Left ventricle myocardium inferior (tissue), 1 donor: Measurements from ENCODE around the gene WNT11. TPM values are rescaled to one million over a fixed set of nuclear protein-coding genes. Genes with fewer than 3 reads are reported as not detected.

Experiments
- DNase-seq: peaks from one replicate; pipeline ENCODE4 v3.0.0-alpha.2; 2020
- H3K27ac ChIP-seq: fragments of 200-600 bp; replicated peaks from 2 replicates; pipeline ENCODE4 v1.8.0; 2021
- H3K27me3 ChIP-seq: fragments of 200-600 bp; 2 replicates; pipeline ENCODE4 v1.8.0; 2021; ENCODE audit warnings: low read depth
- H3K36me3 ChIP-seq: fragments of 200-600 bp; 2 replicates; pipeline ENCODE4 v1.8.0; 2021
- H3K4me1 ChIP-seq: fragments of 200-600 bp; 2 replicates; pipeline ENCODE4 v1.8.0; 2021
- H3K4me3 ChIP-seq: fragments of 200-600 bp; 2 replicates; pipeline ENCODE4 v1.8.0; 2021; ENCODE audit warnings: mild to moderate bottlenecking, moderate library complexity
- H3K9me3 ChIP-seq: fragments of 200-600 bp; replicated peaks from 2 replicates; pipeline ENCODE4 v1.8.0; 2021
- intact Hi-C: fragments of 100-400 bp; cut with micrococcal nuclease; formaldehyde crosslinking; loops from one replicate; pipeline ENCODE4 v1.11.0; 2022
- total RNA-seq: library from RNA; stranded (reverse); fragmentation: NEBNext Ultra II Directional; extraction: Animal tissue kit (Norgen Biotek cat#: 25700); gene quantifications from one replicate; pipeline ENCODE4 v1.2.1, GENCODE V29; 2021
- TF ChIP-seq, protein P1 (sequence below): fragments of 200-600 bp; IDR thresholded peaks from 2 replicates; pipeline ENCODE4 v1.8.0; 2021; ENCODE audit warnings: antibody characterized with exemption, mild to moderate bottlenecking, borderline replicate concordance
- donor health status: DM: no; HTN: yes; CAD: no; lungs with severe emphysema.

WNT11 gene
- total RNA-seq, 1 donor from 2014 or later, result 22.7 TPM

DNA sequence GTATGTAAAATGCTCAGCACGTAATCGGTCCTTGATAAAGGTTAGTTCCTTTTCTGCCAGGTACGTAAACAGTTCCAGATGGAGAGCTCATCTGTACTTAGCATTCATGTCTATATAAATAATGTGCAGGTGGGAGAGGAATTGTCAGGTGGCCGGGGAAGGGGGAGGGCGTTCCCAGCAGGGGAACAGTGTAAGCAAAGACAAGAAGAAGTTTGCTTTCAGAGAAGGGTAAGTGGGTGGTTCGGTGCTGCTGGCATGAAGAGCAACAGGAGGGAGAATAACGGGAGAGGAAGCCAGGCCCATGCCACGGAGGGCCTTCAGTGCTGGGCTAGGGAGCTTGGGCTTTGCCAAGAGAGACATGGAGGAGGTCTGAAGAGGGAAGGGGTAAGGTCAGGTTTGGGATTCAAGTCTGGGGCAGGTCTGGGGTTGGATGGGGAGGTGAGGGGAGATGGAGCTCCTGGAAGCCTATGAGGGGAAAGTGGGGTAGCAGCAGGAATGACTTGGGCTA, 11.4 kb upstream of the WNT11 start:
- Histone ChIP-seq H3K27me3 (peaks cover 19% of the 10 kb centered on the region), H3K4me1 (no peaks in the 10 kb centered on the region), H3K27ac (no peak overlapping the region), H3K36me3 (no peaks in the 10 kb centered on the region), H3K9me3 (no peaks in the 10 kb centered on the region), H3K4me3 (no peak overlapping the region)
- TF ChIP-seq, protein P1, sequence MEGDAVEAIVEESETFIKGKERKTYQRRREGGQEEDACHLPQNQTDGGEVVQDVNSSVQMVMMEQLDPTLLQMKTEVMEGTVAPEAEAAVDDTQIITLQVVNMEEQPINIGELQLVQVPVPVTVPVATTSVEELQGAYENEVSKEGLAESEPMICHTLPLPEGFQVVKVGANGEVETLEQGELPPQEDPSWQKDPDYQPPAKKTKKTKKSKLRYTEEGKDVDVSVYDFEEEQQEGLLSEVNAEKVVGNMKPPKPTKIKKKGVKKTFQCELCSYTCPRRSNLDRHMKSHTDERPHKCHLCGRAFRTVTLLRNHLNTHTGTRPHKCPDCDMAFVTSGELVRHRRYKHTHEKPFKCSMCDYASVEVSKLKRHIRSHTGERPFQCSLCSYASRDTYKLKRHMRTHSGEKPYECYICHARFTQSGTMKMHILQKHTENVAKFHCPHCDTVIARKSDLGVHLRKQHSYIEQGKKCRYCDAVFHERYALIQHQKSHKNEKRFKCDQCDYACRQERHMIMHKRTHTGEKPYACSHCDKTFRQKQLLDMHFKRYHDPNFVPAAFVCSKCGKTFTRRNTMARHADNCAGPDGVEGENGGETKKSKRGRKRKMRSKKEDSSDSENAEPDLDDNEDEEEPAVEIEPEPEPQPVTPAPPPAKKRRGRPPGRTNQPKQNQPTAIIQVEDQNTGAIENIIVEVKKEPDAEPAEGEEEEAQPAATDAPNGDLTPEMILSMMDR, result no peak
- intact Hi-C loops, result no loop called here
- peak; percentile 3 for DNase-seq

DNA sequence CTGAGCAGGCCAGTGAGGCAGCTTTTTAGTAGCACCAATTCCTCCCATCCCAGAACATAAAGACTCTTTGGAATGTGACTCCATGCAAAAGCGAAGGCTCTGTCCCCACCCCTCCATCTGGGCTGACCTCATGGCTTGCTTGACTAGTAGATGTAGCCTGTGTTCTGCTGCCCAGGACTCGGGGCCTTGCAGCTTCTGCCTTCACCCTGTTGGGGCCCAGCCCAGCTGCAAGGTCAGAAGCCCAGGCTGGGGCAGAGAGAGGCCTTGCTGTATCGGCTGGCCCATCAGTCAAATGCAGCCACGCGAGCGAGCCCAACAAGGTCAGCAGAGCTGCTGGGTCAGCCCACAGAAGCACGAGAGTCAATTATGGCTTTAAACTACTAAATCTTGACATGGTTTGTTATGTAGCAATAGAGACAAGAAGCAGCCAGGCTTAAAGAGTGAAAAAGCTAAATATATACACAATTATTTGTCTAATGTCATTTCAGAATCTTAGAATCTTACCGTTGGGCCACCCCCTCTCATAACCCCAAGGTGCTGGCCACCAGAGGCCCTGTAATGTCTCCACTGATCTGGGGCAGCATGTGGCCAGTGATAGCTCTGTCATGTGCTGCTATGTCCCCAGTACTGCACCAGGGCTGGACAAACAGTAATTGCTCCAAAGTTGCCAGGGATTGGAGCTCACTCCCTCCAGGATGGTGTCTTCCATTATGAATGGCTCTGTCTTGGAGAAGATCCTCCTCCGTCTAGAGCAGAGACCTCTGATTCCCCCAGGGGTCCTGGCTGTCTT, 10.4 kb upstream of the WNT11 start:
- Histone ChIP-seq H3K9me3 (no peaks in the 10 kb centered on the region), H3K4me3 (no peak overlapping the region), H3K36me3 (no peaks in the 10 kb centered on the region), H3K27me3 (peaks cover 21% of the 10 kb centered on the region), H3K27ac (peak overlapping the region; percentile 4), H3K4me1 (no peaks in the 10 kb centered on the region)
- TF ChIP-seq, protein P1, result no peak
- DNase-seq, result peak; percentile 10
- intact Hi-C loops, result no loop called here

DNA sequence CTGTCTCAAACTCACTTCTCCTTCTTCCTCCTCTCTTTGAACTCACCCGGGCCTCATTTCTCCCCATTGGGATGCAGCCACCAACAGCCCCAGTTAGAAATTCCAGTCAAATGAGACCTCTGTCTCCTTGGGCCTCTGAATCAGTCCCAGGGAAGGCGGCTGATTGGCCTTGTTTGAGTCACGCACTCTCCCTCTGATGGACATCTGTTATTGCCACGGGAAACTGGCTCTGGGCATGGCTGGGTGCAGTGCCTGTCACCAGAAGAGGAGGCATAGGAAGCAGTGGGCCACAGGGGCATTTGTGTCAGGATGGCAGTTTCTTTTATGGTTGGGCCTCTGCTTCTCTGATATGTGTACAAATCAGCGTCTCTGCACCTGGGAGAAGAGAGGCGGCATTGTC, 9.6 kb upstream of the WNT11 start:
- Histone ChIP-seq H3K4me1 (peaks cover 2% of the 10 kb centered on the region), H3K27me3 (peaks cover 24% of the 10 kb centered on the region), H3K27ac (no peak overlapping the region), H3K4me3 (no peak overlapping the region), H3K36me3 (no peaks in the 10 kb centered on the region), H3K9me3 (no peaks in the 10 kb centered on the region)
- intact Hi-C loops, result no loop called here
- peak; percentile 3 for DNase-seq
- TF ChIP-seq, protein P1, result no peak

DNA sequence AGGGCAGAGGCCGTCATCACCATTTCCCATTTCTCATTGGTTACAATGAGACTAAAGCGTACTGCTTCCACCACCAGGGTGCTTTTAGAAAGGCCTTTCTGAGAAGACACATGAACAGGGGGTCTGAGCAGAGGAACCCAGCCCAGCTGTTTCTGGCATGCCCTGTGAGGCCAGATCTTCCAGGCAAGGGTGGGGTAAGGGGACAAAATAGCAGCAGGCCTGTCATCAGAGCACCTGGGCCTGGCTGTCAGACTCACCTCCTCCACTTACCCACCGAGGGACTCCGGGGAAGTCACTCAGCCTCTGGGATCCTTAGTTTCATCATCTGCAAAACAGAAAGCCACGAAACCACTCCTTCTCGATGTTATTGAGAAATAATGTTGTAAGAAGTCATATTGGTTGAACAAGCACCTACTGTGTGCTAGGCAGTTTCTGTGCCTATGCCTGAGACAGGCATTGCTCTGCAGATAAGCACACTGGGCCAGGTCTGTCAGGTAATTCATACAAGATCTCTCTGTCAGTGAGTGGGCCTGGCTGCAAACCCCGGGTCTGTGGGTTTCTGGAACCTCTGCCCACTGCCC, 8.8 kb upstream of the WNT11 start:
- DNase-seq, result peak; percentile 3
- Histone ChIP-seq H3K27me3 (peaks cover 19% of the 10 kb centered on the region), H3K9me3 (no peaks in the 10 kb centered on the region), H3K4me1 (peaks cover 10% of the 10 kb centered on the region), H3K36me3 (no peaks in the 10 kb centered on the region), H3K27ac (no peak overlapping the region), H3K4me3 (no peak overlapping the region)
- TF ChIP-seq, protein P1, result no peak
- intact Hi-C loops, result no loop called here

DNA sequence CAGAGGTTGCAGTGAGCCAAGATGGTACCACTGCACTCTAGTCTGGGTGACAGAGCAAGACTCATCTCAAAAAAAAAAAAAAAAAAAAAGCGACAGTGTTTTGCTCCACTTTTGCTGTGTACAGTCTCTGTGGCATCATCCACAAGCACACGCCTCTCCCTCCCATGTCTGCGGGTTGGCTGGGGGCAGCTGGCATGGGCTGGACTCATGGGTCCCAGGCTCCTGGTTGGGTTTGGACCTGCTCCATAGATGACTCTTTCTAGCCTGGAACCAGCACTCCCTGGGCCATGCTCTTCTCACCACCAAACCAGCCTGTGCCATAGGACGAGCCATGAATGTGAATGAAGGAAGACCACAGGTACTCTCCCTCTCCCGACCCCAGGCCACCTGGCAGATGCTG, 7.9 kb upstream of the WNT11 start:
- TF ChIP-seq, protein P1, result no peak
- H3K4me3 ChIP-seq, result no peak overlapping the region
- intact Hi-C loops, result no loop called here
- peaks cover 19% of the 10 kb centered on the region for H3K4me1 ChIP-seq
- H3K27ac ChIP-seq, result no peak overlapping the region
- no peaks in the 10 kb centered on the region for H3K9me3 ChIP-seq
- peaks cover 11% of the 10 kb centered on the region for H3K27me3 ChIP-seq
- peak; percentile 2 for DNase-seq
- H3K36me3 ChIP-seq, result no peaks in the 10 kb centered on the region
